ENCODE measurements around the gene FRS2. TPM values are rescaled to one million over a fixed set of nuclear protein-coding genes. Genes with fewer than 3 reads are reported as not detected.

FRS2 gene
- total RNA-seq, 4 donors from 2014 or later = 35.2 to 60.7 (median 48.6) TPM

DNA sequence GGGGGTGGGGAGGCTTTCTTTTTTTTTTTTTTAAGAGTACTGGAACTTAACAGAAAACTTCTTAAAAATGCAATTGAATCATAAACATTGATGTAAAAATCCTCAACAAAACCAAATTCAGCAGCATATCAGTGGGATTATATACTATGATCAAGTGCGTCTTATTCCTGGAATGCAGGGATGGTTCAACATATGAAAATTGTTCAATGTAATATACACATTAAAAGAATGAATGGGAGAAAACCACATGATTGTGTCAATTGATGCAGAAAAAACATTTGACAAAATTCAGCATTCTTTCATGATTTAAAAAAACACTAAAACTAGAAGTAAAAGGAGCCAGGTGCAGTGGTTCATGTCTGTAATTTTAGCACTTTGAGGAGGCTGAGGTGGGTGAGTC, 73.9 kb downstream of the FRS2 start:
- Histone ChIP-seq H3K27me3 (no peaks in the 10 kb centered on the region), H3K27ac (no peak overlapping the region), H3K36me3 (peaks cover 5% of the 10 kb centered on the region), H3K4me1 (no peaks in the 10 kb centered on the region), H3K9me3 (peaks cover 7% of the 10 kb centered on the region), H3K4me3 (no peak overlapping the region)
- 100% methylated on average over 1 of the region's 1 CpG for WGBS
- no peak for DNase-seq (ENCODE audit: low spot score in 2 of 2)
- TF ChIP-seq, protein P1, sequence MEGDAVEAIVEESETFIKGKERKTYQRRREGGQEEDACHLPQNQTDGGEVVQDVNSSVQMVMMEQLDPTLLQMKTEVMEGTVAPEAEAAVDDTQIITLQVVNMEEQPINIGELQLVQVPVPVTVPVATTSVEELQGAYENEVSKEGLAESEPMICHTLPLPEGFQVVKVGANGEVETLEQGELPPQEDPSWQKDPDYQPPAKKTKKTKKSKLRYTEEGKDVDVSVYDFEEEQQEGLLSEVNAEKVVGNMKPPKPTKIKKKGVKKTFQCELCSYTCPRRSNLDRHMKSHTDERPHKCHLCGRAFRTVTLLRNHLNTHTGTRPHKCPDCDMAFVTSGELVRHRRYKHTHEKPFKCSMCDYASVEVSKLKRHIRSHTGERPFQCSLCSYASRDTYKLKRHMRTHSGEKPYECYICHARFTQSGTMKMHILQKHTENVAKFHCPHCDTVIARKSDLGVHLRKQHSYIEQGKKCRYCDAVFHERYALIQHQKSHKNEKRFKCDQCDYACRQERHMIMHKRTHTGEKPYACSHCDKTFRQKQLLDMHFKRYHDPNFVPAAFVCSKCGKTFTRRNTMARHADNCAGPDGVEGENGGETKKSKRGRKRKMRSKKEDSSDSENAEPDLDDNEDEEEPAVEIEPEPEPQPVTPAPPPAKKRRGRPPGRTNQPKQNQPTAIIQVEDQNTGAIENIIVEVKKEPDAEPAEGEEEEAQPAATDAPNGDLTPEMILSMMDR (IDR thresholded peaks at IDR 0.05) = no peak
- TF ChIP-seq POLR2A (IDR thresholded peaks at IDR 0.05) = no peak
- no peak for TF ChIP-seq POLR2AphosphoS5 (IDR thresholded peaks at IDR 0.05)
- no peak for TF ChIP-seq EP300 (IDR thresholded peaks at IDR 0.05)

DNA sequence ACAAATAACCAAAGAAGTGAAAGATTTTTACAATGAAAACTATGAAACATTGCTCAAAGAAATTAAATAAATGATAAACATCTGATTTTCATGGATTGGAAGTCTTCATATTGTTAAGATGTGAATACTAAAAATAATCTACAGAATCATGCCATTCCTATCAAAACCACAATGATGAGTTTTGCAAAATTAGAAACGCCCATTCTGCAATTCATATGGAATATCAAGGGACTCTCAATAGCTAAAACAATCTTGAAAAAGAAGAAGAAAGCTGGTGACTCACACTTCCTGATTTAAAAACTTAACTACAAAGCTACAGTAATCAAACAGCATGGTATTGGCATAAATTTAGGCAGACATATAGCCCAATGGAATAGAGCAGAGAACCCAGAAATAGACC, 74.9 kb downstream of the FRS2 start:
- Histone ChIP-seq H3K27ac (no peak overlapping the region), H3K4me3 (no peak overlapping the region), H3K9me3 (peaks cover 7% of the 10 kb centered on the region), H3K27me3 (no peaks in the 10 kb centered on the region), H3K4me1 (no peaks in the 10 kb centered on the region), H3K36me3 (peaks cover 5% of the 10 kb centered on the region)
- WGBS = 88% methylated on average over 1 of the region's 1 CpG
- no peak for DNase-seq (ENCODE audit: low spot score in 2 of 2)
- TF ChIP-seq EP300 (IDR thresholded peaks at IDR 0.05) = no peak

DNA sequence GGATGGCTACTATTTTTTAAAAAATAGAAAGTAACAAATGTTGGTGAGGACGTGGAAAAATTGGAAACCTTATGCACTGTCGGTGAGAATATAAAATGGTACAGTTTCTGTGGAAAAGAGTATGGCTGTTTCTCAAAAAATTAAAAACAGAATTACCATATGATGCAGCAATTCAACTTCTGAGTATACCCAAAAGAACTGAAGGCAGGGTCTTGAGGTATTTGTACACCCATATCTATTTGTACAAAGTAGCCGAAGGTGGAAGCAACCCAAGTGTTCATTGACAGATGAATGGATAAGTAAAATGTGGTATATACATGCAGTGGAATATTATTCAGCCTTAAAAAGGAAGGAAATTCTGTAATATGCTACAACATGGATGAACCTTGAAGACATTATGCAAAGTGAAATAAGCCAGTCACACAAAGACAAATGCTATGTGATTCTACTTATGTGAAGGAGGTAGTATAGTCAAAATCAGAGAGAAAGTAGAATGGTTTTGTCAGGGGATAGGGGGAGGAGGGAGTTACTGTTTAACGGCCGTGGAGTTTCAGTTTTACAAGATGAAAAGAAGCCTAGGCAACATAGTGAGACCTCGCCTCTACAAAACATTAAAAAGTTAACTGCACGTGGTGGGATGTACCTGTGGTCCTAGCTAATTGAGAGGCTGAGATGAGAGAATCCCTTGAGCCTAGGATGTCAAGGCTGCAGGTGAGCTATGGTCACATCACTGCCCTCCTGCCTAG, 76.7 kb downstream of the FRS2 start:
- H3K36me3 ChIP-seq = peaks cover 5% of the 10 kb centered on the region
- H3K27ac ChIP-seq = no peak overlapping the region
- peaks cover 7% of the 10 kb centered on the region for H3K9me3 ChIP-seq
- no peak for TF ChIP-seq POLR2AphosphoS5 (IDR thresholded peaks at IDR 0.05)
- TF ChIP-seq POLR2A (IDR thresholded peaks at IDR 0.05) = no peak
- no peak for TF ChIP-seq EP300 (IDR thresholded peaks at IDR 0.05)
- TF ChIP-seq, protein P1 (IDR thresholded peaks at IDR 0.05) = no peak
- H3K4me3 ChIP-seq = no peak overlapping the region
- 93% methylated on average over 7 of the region's 7 CpGs for WGBS
- H3K4me1 ChIP-seq = no peaks in the 10 kb centered on the region
- no peak for DNase-seq (ENCODE audit: low spot score in 2 of 2)
- H3K27me3 ChIP-seq = no peaks in the 10 kb centered on the region

DNA sequence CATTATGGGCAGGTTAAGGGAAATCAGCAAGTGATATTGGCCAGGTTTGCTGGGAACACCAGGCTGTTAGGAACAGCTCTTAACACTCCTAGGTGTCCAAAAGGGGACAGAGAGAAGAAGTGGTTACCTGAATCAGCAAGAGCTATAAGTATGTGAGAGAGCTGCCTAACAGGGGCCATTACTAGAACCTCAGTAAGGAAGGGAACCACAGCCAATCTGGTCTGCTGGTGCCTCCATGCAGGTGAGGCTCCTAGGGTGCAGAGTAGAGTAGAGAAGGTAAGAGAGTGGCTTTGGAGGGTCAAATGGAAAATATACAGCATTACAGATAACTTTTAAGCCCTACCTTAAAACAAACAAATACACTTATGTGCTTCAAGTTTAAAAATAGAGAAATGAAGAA, 78.5 kb downstream of the FRS2 start:
- no peak for TF ChIP-seq POLR2AphosphoS5 (IDR thresholded peaks at IDR 0.05)
- Histone ChIP-seq H3K4me1 (peaks cover 2% of the 10 kb centered on the region), H3K9me3 (peaks cover 7% of the 10 kb centered on the region), H3K27ac (no peak overlapping the region), H3K36me3 (peaks cover 5% of the 10 kb centered on the region), H3K27me3 (no peaks in the 10 kb centered on the region), H3K4me3 (no peak overlapping the region)
- DNase-seq (ENCODE audit: low spot score in 2 of 2) = no peak

DNA sequence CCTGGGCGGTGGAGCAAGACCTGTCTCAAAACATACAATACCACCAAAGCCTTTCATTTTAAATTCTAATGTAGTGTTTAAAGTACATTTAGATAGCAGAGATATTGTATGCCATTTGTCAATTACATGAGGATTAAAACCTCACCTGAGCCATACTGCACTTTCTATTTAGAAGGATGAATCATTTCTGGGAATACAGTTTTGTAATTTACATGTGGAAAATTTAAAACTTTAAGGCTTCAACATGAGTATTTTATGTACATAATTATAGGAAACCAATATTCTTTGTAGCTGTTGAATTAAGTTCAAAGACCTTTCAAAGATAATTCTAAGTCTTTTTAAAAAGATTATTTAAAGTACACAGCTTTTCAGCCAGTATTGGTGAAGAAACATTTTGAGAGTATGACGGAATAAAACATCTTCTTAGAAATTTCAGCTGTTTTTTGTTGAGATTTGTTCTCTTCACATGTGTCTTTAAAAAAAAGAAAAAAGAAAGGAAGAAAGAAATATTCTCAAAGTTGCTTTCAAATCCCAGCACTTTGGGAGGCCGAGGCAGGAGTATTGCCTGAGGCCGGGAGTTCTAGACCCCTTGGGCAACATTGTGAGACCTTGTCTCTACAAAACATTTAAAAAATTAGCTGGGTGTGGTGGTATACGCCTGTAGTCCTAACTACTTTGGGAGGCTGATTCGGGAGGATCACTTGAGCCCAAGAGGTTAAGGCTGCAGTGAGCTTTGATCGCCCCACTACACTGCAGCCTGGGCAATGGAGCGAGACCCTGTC, 80.6 kb downstream of the FRS2 start:
- no peak for DNase-seq (ENCODE audit: low spot score in 2 of 2)
- H3K4me1 ChIP-seq = peaks cover 11% of the 10 kb centered on the region
- H3K27ac ChIP-seq = no peak overlapping the region
- no peaks in the 10 kb centered on the region for H3K27me3 ChIP-seq
- TF ChIP-seq, protein P1 (IDR thresholded peaks at IDR 0.05) = no peak
- TF ChIP-seq POLR2AphosphoS5 (IDR thresholded peaks at IDR 0.05) (no peak), POLR2A (IDR thresholded peaks at IDR 0.05) (no peak), EP300 (IDR thresholded peaks at IDR 0.05) (no peak)
- WGBS = 86% methylated on average over 8 of the region's 8 CpGs
- no peaks in the 10 kb centered on the region for H3K36me3 ChIP-seq
- H3K9me3 ChIP-seq = no peaks in the 10 kb centered on the region
- H3K4me3 ChIP-seq = no peak overlapping the region

DNA sequence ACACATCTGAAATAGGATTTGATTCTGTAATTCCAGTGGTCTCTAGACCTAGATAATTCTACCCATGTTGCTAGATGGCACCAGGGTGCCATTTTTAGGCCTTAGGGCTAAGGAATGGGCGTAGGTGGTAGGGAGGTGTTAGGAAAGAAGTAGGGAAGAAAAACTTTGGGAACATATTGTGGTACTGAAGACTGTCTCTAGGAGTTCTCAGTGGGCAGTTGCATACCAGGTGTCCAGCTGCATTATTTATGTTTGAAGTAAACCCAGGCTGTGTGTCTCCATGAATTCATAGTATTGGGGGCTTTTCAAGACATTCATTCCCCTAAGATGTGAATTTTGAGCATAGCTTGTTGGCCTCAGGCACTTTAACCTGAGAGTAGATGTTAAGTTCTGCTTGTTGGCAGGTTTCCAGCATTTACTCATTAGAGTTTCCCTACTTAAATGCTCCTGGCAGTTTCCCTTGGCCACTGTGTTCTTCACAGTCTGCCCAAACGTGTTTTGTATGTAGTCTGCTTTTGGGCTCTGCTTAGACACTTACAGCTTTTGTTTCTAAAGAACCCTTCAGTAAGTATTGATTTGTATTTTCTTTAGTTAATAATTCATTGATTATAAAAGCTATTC, 83.5 kb downstream of the FRS2 start:
- 48% methylated on average over 2 of the region's 2 CpGs for WGBS
- H3K27me3 ChIP-seq = no peaks in the 10 kb centered on the region
- H3K4me1 ChIP-seq = peaks cover 13% of the 10 kb centered on the region
- H3K27ac ChIP-seq = no peak overlapping the region
- H3K9me3 ChIP-seq = no peaks in the 10 kb centered on the region
- TF ChIP-seq POLR2A (IDR thresholded peaks at IDR 0.05) = no peak
- DNase-seq (ENCODE audit: low spot score in 2 of 2) = no peak
- H3K4me3 ChIP-seq = no peak overlapping the region
- H3K36me3 ChIP-seq = no peaks in the 10 kb centered on the region

Measured in suprapubic skin (tissue), 4 donors.